ENCODE measurements around the gene INSRR.

DNA sequence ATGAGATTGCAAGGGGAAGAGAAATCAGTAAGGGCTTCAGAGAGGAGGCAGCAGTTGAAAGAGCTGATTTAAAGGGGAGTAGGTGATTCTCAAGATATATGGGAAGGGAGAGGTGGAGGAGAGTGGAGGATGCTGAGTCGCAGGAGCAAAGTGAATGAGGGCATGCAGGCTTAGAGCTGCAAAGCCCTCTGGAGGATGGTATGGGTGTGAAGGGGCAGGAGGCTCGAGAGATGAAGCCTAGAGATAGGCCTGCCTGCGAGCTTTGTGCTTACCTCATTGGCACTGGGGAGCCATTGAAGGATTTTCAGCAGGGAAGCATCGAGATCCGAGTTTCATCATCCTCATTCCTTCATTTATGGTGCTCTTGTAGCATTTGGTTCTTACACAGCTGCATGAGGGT, 26.5 kb downstream of the INSRR start:
- TF ChIP-seq CTCF (conservative IDR thresholded peaks at IDR 0.05), result no peak
- TF ChIP-seq EZH2 (IDR thresholded peaks at IDR 0.05; ENCODE audit: low read depth), result no peak

Measured in PC-9 (cell line).